ENCODE measurements around the gene CHRNA9. TPM values are rescaled to one million over a fixed set of nuclear protein-coding genes. Genes with fewer than 3 reads are reported as not detected.

CHRNA9 gene
- total RNA-seq, 5 donors from 2014 or later (not counting 1 experiment from before 2014, with no cell fraction given) = 0.10 to 0.23 (median 0.15) TPM; not detected in 2

DNA sequence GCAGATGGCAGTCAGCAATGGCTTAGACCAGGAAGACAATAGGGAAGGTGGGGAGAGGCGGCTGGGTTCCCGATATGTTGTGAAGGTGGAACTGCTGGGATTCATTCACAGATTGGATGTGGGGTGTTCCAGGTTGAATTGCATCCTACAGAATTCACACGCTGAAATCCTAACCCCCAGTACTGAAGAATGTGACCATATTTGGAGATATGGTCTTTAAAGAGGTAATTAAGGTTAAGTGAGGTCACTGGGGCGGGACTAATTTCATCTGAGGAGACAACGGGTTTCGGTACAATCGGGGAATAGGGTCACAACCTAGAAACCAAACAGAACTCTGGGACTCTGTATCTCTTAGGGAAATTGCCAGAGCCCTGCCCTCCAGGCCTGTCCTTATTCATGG is 5.3 kb upstream of the CHRNA9 start:
- H3K27ac Mint-ChIP-seq = no peak overlapping the region
- H3K4me1 ChIP-seq (ENCODE audit: control insufficient read depth in 1 of 2, extremely low read depth in 1 of 2, insufficient read depth in 2 of 2, low read length in 2 of 2) = peaks cover 4% of the 10 kb centered on the region in 2 experiments
- no peaks in the 10 kb centered on the region for H3K9me3 ChIP-seq
- DNase-seq (no peak), ATAC-seq (replicated peaks in 1 of 4) (no peak)
- no peaks in the 10 kb centered on the region for H3K9me3 Mint-ChIP-seq
- no peaks in the 10 kb centered on the region for H3K36me3 Mint-ChIP-seq
- H3K4me3 Mint-ChIP-seq = no peak overlapping the region
- H3K27ac ChIP-seq (ENCODE audit: low read length) = no peak overlapping the region
- CTCF ChIA-PET = interaction anchor here (0.7 kb wide), 2 partner anchors 47 to 180 kb away, joined by 3 to 4 read pairs; no protein-coding TSS in a partner anchor
- no peak overlapping the region for H3K4me3 ChIP-seq (ENCODE audit: control insufficient read depth in 1 of 2, extremely low read depth in 1 of 2, low read length in 1 of 2)
- peaks cover 0 to 4% of the 10 kb centered on the region in 2 donors for H3K27me3 Mint-ChIP-seq
- no peaks in the 10 kb centered on the region for H3K36me3 ChIP-seq (ENCODE audit: control insufficient read depth in 2 of 2, extremely low read depth in 1 of 2, insufficient read depth in 1 of 2, low read length in 1 of 2)
- WGBS (ENCODE audit: insufficient coverage) = no CpG with 5 or more reads among the region's 7 CpGs
- POLR2A ChIA-PET = no interaction called here
- H3K4me1 Mint-ChIP-seq = peaks cover 7 to 8% (median 7%) of the 10 kb centered on the region in 3 donors
- peaks cover 0 to 5% of the 10 kb centered on the region in 2 experiments for H3K27me3 ChIP-seq (replicated peaks in 1 of 2; ENCODE audit: control insufficient read depth in 2 of 2, extremely low read depth in 1 of 2, insufficient read depth in 2 of 2, low read length in 1 of 2)

- no peak overlapping the region for H3K27ac Mint-ChIP-seq
- H3K4me3 Mint-ChIP-seq = no peak overlapping the region
- WGBS (ENCODE audit: insufficient coverage) = 91% methylated on average over 3 of the region's 7 CpGs
These were observed 4.6 kb upstream of the CHRNA9 start for GRCh38 chr4:40330536-40330935.

DNA sequence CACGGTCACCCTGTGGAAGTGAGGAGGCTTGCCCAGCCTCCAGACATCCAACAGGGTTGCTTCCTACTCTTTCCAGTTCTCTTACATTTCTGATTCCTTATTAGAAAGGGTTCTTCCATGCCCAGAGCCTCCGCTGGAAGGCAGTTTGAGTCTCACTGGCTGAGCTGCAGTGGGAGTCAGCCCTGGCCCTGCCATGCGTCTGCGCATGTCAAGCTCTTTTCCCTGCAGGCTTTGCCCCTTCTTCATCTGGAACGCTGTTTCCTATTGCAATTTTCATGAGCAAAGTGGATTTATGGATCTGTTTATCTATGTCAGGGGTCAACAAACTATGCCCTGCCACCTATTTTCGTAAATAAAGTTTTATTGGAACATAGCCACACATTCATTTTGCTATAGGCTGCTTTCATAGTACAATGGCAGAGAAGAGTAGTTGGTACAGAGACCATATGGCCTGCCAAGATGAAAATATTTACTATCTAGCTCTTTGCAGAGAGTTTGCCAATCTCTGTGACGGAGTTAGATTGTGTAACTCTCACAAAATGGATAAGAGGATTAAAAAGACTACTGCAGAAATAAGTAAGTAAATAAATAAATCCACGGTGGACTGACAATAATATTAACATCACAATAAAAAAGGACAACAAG is 3.9 kb upstream of the CHRNA9 start:
- DNase-seq = no peak
- peaks cover 0 to 4% of the 10 kb centered on the region in 2 donors for H3K27me3 Mint-ChIP-seq
- H3K9me3 ChIP-seq = no peaks in the 10 kb centered on the region
- H3K36me3 ChIP-seq (ENCODE audit: control insufficient read depth in 2 of 2, extremely low read depth in 1 of 2, insufficient read depth in 1 of 2, low read length in 1 of 2) = no peaks in the 10 kb centered on the region
- WGBS (ENCODE audit: insufficient coverage) = 100% methylated on average over 4 of the region's 8 CpGs
- H3K4me3 ChIP-seq (ENCODE audit: control insufficient read depth in 1 of 2, extremely low read depth in 1 of 2, low read length in 1 of 2) = no peak overlapping the region
- H3K4me1 Mint-ChIP-seq = peaks cover 0 to 8% (median 0%) of the 10 kb centered on the region in 3 donors
- no peaks in the 10 kb centered on the region for H3K9me3 Mint-ChIP-seq
- no peak overlapping the region for H3K27ac ChIP-seq (ENCODE audit: low read length)
- CTCF ChIA-PET = no interaction called here
- POLR2A ChIA-PET = no interaction called here
- H3K36me3 Mint-ChIP-seq = no peaks in the 10 kb centered on the region
- peaks cover 0 to 7% of the 10 kb centered on the region in 2 experiments for H3K27me3 ChIP-seq (replicated peaks in 1 of 2; ENCODE audit: control insufficient read depth in 2 of 2, extremely low read depth in 1 of 2, insufficient read depth in 2 of 2, low read length in 1 of 2)
- ATAC-seq (replicated peaks in 1 of 4) = no peak
- H3K4me1 ChIP-seq (ENCODE audit: control insufficient read depth in 1 of 2, extremely low read depth in 1 of 2, insufficient read depth in 2 of 2, low read length in 2 of 2) = no peaks in the 10 kb centered on the region
- H3K27ac Mint-ChIP-seq = no peak overlapping the region
- no peak overlapping the region for H3K4me3 Mint-ChIP-seq

More at GRCh38 chr4:40330536-40330935, 4.6 kb upstream of the CHRNA9 start:
- Mint-ChIP-seq H3K9me3 (no peaks in the 10 kb centered on the region), H3K27me3 (peaks cover 0 to 4% of the 10 kb centered on the region in 2 donors), H3K4me1 (peaks cover 1 to 8% (median 2%) of the 10 kb centered on the region in 3 donors), H3K36me3 (no peaks in the 10 kb centered on the region)
- POLR2A ChIA-PET = no interaction called here
- Histone ChIP-seq H3K27ac (ENCODE audit: low read length) (no peak overlapping the region), H3K9me3 (no peaks in the 10 kb centered on the region), H3K4me3 (ENCODE audit: control insufficient read depth in 1 of 2, extremely low read depth in 1 of 2, low read length in 1 of 2) (no peak overlapping the region), H3K36me3 (ENCODE audit: control insufficient read depth in 2 of 2, extremely low read depth in 1 of 2, insufficient read depth in 1 of 2, low read length in 1 of 2) (no peaks in the 10 kb centered on the region), H3K27me3 (replicated peaks in 1 of 2; ENCODE audit: control insufficient read depth in 2 of 2, extremely low read depth in 1 of 2, insufficient read depth in 2 of 2, low read length in 1 of 2) (peaks cover 0 to 7% of the 10 kb centered on the region in 2 experiments), H3K4me1 (ENCODE audit: control insufficient read depth in 1 of 2, extremely low read depth in 1 of 2, insufficient read depth in 2 of 2, low read length in 2 of 2) (peaks cover 0 to 4% of the 10 kb centered on the region in 2 experiments)
- DNase-seq (no peak), ATAC-seq (replicated peaks in 1 of 4) (no peak)
- CTCF ChIA-PET = no interaction called here

DNA sequence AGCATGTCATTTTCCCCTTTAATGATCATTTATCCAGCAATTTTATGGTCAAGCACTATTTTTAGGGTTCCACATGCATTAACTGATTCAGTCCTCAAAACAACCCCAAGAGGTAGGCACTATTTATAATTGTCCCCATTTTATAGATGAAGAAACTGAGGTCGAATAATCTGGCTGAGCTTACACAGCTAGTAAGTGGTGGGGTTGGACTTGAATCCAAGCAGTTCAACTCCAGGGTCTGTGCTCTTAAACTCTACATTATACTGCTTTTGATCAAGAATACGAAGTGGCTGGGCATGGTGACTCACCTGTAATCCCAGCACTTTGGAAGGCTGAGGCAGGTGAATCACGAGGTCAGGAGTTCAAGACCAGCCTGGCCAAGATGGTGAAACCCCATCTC is 3.2 kb upstream of the CHRNA9 start:
- Mint-ChIP-seq H3K4me1 (peaks cover 0 to 8% (median 0%) of the 10 kb centered on the region in 3 donors), H3K9me3 (no peaks in the 10 kb centered on the region), H3K27me3 (peaks cover 0 to 4% of the 10 kb centered on the region in 2 donors), H3K4me3 (no peak overlapping the region), H3K27ac (no peak overlapping the region), H3K36me3 (no peaks in the 10 kb centered on the region)
- Histone ChIP-seq H3K27ac (ENCODE audit: low read length) (no peak overlapping the region), H3K4me1 (ENCODE audit: control insufficient read depth in 1 of 2, extremely low read depth in 1 of 2, insufficient read depth in 2 of 2, low read length in 2 of 2) (no peaks in the 10 kb centered on the region), H3K36me3 (ENCODE audit: control insufficient read depth in 2 of 2, extremely low read depth in 1 of 2, insufficient read depth in 1 of 2, low read length in 1 of 2) (no peaks in the 10 kb centered on the region), H3K4me3 (ENCODE audit: control insufficient read depth in 1 of 2, extremely low read depth in 1 of 2, low read length in 1 of 2) (no peak overlapping the region), H3K9me3 (no peaks in the 10 kb centered on the region), H3K27me3 (replicated peaks in 1 of 2; ENCODE audit: control insufficient read depth in 2 of 2, extremely low read depth in 1 of 2, insufficient read depth in 2 of 2, low read length in 1 of 2) (peaks cover 0 to 7% of the 10 kb centered on the region in 2 experiments)
- no CpG with 5 or more reads among the region's 3 CpGs for WGBS (ENCODE audit: insufficient coverage)
- ATAC-seq (replicated peaks in 1 of 4) (no peak), DNase-seq (no peak)
- POLR2A ChIA-PET = interaction anchor here (0.6 to 0.7 kb wide), 3 partner anchors 10 to 637 kb away, joined by 3 to 16 read pairs (median 4); no protein-coding TSS in a partner anchor
- CTCF ChIA-PET = interaction anchor here in 1 of 2 donors (0.7 kb wide), 1 partner anchor 350 kb away, joined by 6 read pairs; no protein-coding TSS in a partner anchor

GRCh38 chr4:40333921-40334352 is 1.2 kb upstream of the CHRNA9 start:
- H3K27ac ChIP-seq (ENCODE audit: low read length) = no peak overlapping the region
- DNase-seq (no peak), ATAC-seq (replicated peaks in 1 of 4) (no peak)
- no peak overlapping the region for H3K4me3 Mint-ChIP-seq
- H3K27me3 ChIP-seq (replicated peaks in 1 of 2; ENCODE audit: control insufficient read depth in 2 of 2, extremely low read depth in 1 of 2, insufficient read depth in 2 of 2, low read length in 1 of 2) = peaks cover 0 to 7% of the 10 kb centered on the region in 2 experiments
- H3K27me3 Mint-ChIP-seq = no peaks in the 10 kb centered on the region
- H3K36me3 Mint-ChIP-seq = no peaks in the 10 kb centered on the region
- H3K4me1 Mint-ChIP-seq = peaks cover 0 to 8% (median 2%) of the 10 kb centered on the region in 3 donors
- no peaks in the 10 kb centered on the region for H3K4me1 ChIP-seq (ENCODE audit: control insufficient read depth in 1 of 2, extremely low read depth in 1 of 2, insufficient read depth in 2 of 2, low read length in 2 of 2)
- WGBS (ENCODE audit: insufficient coverage) = 100% methylated on average over 2 of the region's 8 CpGs
- H3K4me3 ChIP-seq (ENCODE audit: control insufficient read depth in 1 of 2, extremely low read depth in 1 of 2, low read length in 1 of 2) = no peak overlapping the region
- POLR2A ChIA-PET = interaction anchor here in 1 of 2 donors (0.5 kb wide), 1 partner anchor 274 kb away, joined by 4 read pairs; no protein-coding TSS in a partner anchor
- H3K36me3 ChIP-seq (ENCODE audit: control insufficient read depth in 2 of 2, extremely low read depth in 1 of 2, insufficient read depth in 1 of 2, low read length in 1 of 2) = no peaks in the 10 kb centered on the region
- CTCF ChIA-PET = no interaction called here
- H3K9me3 ChIP-seq = no peaks in the 10 kb centered on the region
- no peak overlapping the region for H3K27ac Mint-ChIP-seq
- no peaks in the 10 kb centered on the region for H3K9me3 Mint-ChIP-seq

DNA sequence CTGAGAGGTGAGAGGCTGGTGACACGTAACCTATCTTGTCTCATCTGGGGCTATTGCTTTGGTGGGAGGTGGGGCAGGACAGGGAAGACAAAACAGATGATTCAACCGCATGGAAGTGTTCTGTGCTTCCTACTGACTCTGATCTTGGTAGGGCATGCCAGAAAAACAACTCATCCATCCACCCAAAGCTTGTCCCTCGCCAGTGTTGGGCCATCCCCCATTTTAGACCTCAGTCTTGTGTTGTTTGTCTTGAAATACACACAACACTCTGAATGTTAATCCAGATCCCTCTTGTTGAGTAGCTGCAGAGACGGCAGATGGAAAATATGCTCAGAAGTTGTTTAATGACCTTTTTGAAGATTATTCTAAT is 377 bp downstream of the CHRNA9 start:
- ChIA-PET POLR2A (no interaction called here), CTCF (interaction anchor here (0.6 to 1.3 kb wide), 2 partner anchors 10 to 80 kb away, joined by 3 read pairs; no protein-coding TSS in a partner anchor)
- Histone ChIP-seq H3K27me3 (replicated peaks in 1 of 2; ENCODE audit: control insufficient read depth in 2 of 2, extremely low read depth in 1 of 2, insufficient read depth in 2 of 2, low read length in 1 of 2) (peaks cover 0 to 7% of the 10 kb centered on the region in 2 experiments), H3K36me3 (ENCODE audit: control insufficient read depth in 2 of 2, extremely low read depth in 1 of 2, insufficient read depth in 1 of 2, low read length in 1 of 2) (no peaks in the 10 kb centered on the region), H3K9me3 (no peaks in the 10 kb centered on the region), H3K27ac (ENCODE audit: low read length) (no peak overlapping the region), H3K4me1 (ENCODE audit: control insufficient read depth in 1 of 2, extremely low read depth in 1 of 2, insufficient read depth in 2 of 2, low read length in 2 of 2) (no peaks in the 10 kb centered on the region), H3K4me3 (ENCODE audit: control insufficient read depth in 1 of 2, extremely low read depth in 1 of 2, low read length in 1 of 2) (no peak overlapping the region)
- Mint-ChIP-seq H3K27ac (no peak overlapping the region), H3K27me3 (no peaks in the 10 kb centered on the region), H3K36me3 (no peaks in the 10 kb centered on the region), H3K4me1 (peaks cover 0 to 8% (median 2%) of the 10 kb centered on the region in 3 donors), H3K4me3 (no peak overlapping the region), H3K9me3 (no peaks in the 10 kb centered on the region)
- DNase-seq (no peak), ATAC-seq (replicated peaks in 1 of 4) (no peak)
- WGBS (ENCODE audit: insufficient coverage) = 40% methylated on average over 1 of the region's 4 CpGs
